Neuronal stem cell (in vitro differentiated cells): ENCODE data around the gene PANK4.

Experiments
- DNase-seq: peaks from one replicate; pipeline ENCODE4 v3.0.0-alpha.2; 2013; ENCODE audit warnings: low spot score
- H2AFZ ChIP-seq: one replicate; pipeline ENCODE4 v1.6.1; 2013; ENCODE audit warnings: mild to moderate bottlenecking, low read length, inconsistent platforms
- H2AK5ac ChIP-seq: 2 replicates; pipeline ENCODE4 v1.6.1; 2013; ENCODE audit warnings: low read depth, mild to moderate bottlenecking, inconsistent platforms, low read length, moderate library complexity, mixed read lengths
- H2BK120ac ChIP-seq: 2 replicates; pipeline ENCODE4 v1.6.1; 2013; ENCODE audit warnings: low read depth, mild to moderate bottlenecking, inconsistent platforms, low read length, moderate library complexity, mixed read lengths
- H2BK12ac ChIP-seq: one replicate; pipeline ENCODE4 v1.6.1; 2013; ENCODE audit warnings: low read length, inconsistent platforms
- H2BK15ac ChIP-seq: 2 replicates; pipeline ENCODE4 v1.6.1; 2013; ENCODE audit warnings: mild to moderate bottlenecking, low read length, inconsistent platforms, mixed read lengths
- H2BK5ac ChIP-seq: one replicate; pipeline ENCODE4 v1.6.1; 2013; ENCODE audit warnings: inconsistent platforms, mild to moderate bottlenecking, low read length, moderate library complexity
- H3K14ac ChIP-seq: one replicate; pipeline ENCODE4 v1.6.1; 2013; ENCODE audit warnings: low read length, inconsistent platforms
- H3K18ac ChIP-seq: 2 replicates; pipeline ENCODE4 v1.6.1; 2013; ENCODE audit warnings: low read length, inconsistent platforms
- H3K23ac ChIP-seq: 2 replicates; pipeline ENCODE4 v1.6.1; 2013; ENCODE audit warnings: low read depth, mild to moderate bottlenecking, mixed read lengths, low read length, inconsistent platforms; ENCODE audit not compliant: poor library complexity
- H3K27ac ChIP-seq: replicated peaks from 3 replicates; pipeline ENCODE4 v1.5.1; 2013; ENCODE audit warnings: low read length, inconsistent platforms
- H3K27me3 ChIP-seq, 3 experiments: 2 replicates each; pipeline ENCODE4 v1.6.1; 2013; ENCODE audit warnings: low read length in 3 of 3, mild to moderate bottlenecking in 2 of 3, inconsistent platforms in 1 of 3, low read depth in 1 of 3, mixed read lengths in 1 of 3, moderate library complexity in 1 of 3; ENCODE audit not compliant: control insufficient read depth in 3 of 3, insufficient read depth in 3 of 3
- H3K36me3 ChIP-seq, 2 donors: replicated peaks in 1 of 2; 2 replicates each; pipeline ENCODE4 v1.6.1; 2013; ENCODE audit warnings: low read length in 2 of 2; ENCODE audit not compliant: control insufficient read depth in 2 of 2, insufficient read depth in 2 of 2
- H3K4ac ChIP-seq: 2 replicates; pipeline ENCODE4 v1.6.1; 2013; ENCODE audit warnings: inconsistent platforms, mild to moderate bottlenecking, low read length, moderate library complexity
- H3K4me1 ChIP-seq, 2 donors: 1 replicate in 1 of 2; 2 replicates in 1 of 2; pipeline ENCODE4 v1.6.1; 2013; ENCODE audit warnings: low read length in 2 of 2, low read depth in 1 of 2; ENCODE audit not compliant: control insufficient read depth in 2 of 2, insufficient read depth in 1 of 2
- H3K4me2 ChIP-seq: one replicate; pipeline ENCODE4 v1.6.1; 2013; ENCODE audit warnings: mild to moderate bottlenecking, low read length, inconsistent platforms; ENCODE audit not compliant: insufficient read depth, poor library complexity, severe bottlenecking
- H3K4me3 ChIP-seq, 2 donors: 2 replicates each; pipeline ENCODE4 v1.5.1; 2013; ENCODE audit warnings: low read length in 2 of 2, mild to moderate bottlenecking in 2 of 2, inconsistent platforms in 1 of 2, moderate library complexity in 1 of 2
- H3K79me1 ChIP-seq: one replicate; pipeline ENCODE4 v1.6.1; 2013; ENCODE audit warnings: low read depth, mild to moderate bottlenecking, inconsistent platforms, low read length, moderate library complexity
- H3K9ac ChIP-seq: one replicate; pipeline ENCODE4 v1.6.1; 2013; ENCODE audit warnings: mild to moderate bottlenecking, low read depth, low read length, inconsistent platforms; ENCODE audit not compliant: poor library complexity
- H3K9me3 ChIP-seq, 2 donors: replicated peaks in 1 of 2; 2 replicates each; pipeline versions ENCODE3 to v1.6.1; 2013; ENCODE audit warnings: low read length in 2 of 2, mild to moderate bottlenecking in 2 of 2, inconsistent platforms in 1 of 2, low read depth in 1 of 2, mixed read lengths in 1 of 2, moderate library complexity in 1 of 2; ENCODE audit not compliant: control insufficient read depth in 2 of 2, insufficient read depth in 1 of 2
- H4K8ac ChIP-seq: one replicate; pipeline ENCODE4 v1.6.1; 2013; ENCODE audit warnings: low read depth, mild to moderate bottlenecking, inconsistent platforms, low read length, moderate library complexity
- H4K91ac ChIP-seq: one replicate; pipeline ENCODE4 v1.6.1; 2013; ENCODE audit warnings: low read length, low read depth, mild to moderate bottlenecking, inconsistent platforms; ENCODE audit not compliant: poor library complexity
- WGBS, 2 donors: extraction: QIAGEN DNeasy Blood & Tissue Kit; methylation state at CpG; one replicate each; pipeline ENCODE4 v1.1.7; 2013; ENCODE audit warnings: missing lambda C conversion rate in 2 of 2, mixed read lengths in 1 of 2; ENCODE audit not compliant: insufficient read length in 2 of 2, insufficient replicate concordance in 1 of 2; ENCODE audit errors: extremely low coverage in 2 of 2; 5-methylcytosine and 5-hydroxymethylcytosine counted together

Gene PANK4

DNA sequence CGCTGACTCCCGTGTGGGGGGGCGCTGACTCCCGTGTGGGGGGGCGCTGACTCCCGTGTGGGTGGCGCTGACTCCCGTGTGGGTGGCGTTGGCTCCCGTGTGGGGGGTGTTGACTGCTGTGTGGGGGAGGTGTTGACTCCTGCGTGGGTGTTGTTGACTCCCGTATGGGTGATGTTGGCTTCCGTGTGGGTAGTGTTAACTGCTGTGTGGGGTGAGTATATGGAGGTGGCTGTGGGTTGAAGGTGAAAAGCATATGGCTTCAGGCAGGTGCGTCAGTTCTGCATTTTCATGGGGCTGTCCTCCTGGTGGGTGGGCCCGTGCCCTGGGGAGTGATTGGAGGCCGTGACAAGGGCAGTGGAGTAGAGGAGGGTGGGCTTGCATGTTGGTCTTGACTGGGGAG lies 42.4 kb downstream of the PANK4 start:
- H3K4me1 ChIP-seq = no peaks in the 10 kb centered on the region
- WGBS, 2 donors = no CpG with 5 or more reads among the region's 16 CpGs
- peak overlapping the region; percentile 65 for H3K23ac ChIP-seq

DNA sequence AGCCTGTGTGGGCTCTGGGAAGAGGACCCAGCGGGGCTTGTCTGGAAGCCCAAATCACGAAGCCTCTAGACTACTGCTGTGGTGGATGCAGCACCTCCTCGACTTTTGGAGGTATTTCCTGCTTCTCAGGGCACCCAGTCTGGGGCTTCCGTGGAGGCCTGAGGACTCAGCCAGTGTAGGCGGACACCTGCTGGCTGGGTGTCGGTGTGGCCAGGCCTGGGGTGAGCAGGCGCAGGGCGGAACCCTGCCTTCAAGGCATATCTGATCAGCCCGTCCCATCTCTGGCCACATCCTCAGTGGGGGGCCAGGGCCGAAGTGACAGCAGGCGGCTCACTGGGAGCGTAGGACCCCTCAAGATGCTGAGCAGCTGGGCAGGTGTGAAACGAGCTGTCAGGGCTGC lies 43.4 kb downstream of the PANK4 start:
- peaks cover 9% of the 10 kb centered on the region for H3K79me1 ChIP-seq
- DNase-seq = no peak
- no peak overlapping the region for H2AFZ ChIP-seq
- H3K4me3 ChIP-seq = no peak overlapping the region
- H3K23ac ChIP-seq = peak overlapping the region; percentile 31
- no peak overlapping the region for H2BK120ac ChIP-seq
- H3K18ac ChIP-seq = no peak overlapping the region
- peaks cover 0 to 2% of the 10 kb centered on the region in 2 donors for H3K9me3 ChIP-seq
- no peak overlapping the region for H3K4me2 ChIP-seq
- no peak overlapping the region for H2BK12ac ChIP-seq
- peaks cover 0 to 34% (median 0%) of the 10 kb centered on the region in 3 experiments for H3K27me3 ChIP-seq
- H3K9ac ChIP-seq = no peak overlapping the region
- H3K14ac ChIP-seq = no peak overlapping the region
- peaks cover 2% of the 10 kb centered on the region in 2 donors for H3K4me1 ChIP-seq
- no peak overlapping the region for H4K8ac ChIP-seq
- WGBS, 2 donors = no CpG with 5 or more reads among the region's 13 CpGs
- H2AK5ac ChIP-seq = peak overlapping the region; percentile 53
- H2BK15ac ChIP-seq = no peak overlapping the region
- H2BK5ac ChIP-seq = no peak overlapping the region
- H3K27ac ChIP-seq = no peak overlapping the region
- no peaks in the 10 kb centered on the region for H3K36me3 ChIP-seq
- H4K91ac ChIP-seq = no peak overlapping the region
- no peak overlapping the region for H3K4ac ChIP-seq

More for the DNA sequence above, 42.4 kb downstream of the PANK4 start:
- H3K4ac ChIP-seq = no peak overlapping the region
- peaks cover 0 to 32% (median 0%) of the 10 kb centered on the region in 3 experiments for H3K27me3 ChIP-seq
- H3K18ac ChIP-seq = peak overlapping the region; percentile 64
- no peak overlapping the region for H2BK12ac ChIP-seq
- H3K9ac ChIP-seq = no peak overlapping the region
- H3K79me1 ChIP-seq = peaks cover 6% of the 10 kb centered on the region
- H3K27ac ChIP-seq = no peak overlapping the region
- peak overlapping the region; percentile 66 for H2BK5ac ChIP-seq
- no peak overlapping the region for H3K4me2 ChIP-seq
- peaks cover 2 to 6% of the 10 kb centered on the region in 2 donors for H3K9me3 ChIP-seq
- no peak overlapping the region for H3K14ac ChIP-seq
- H2BK120ac ChIP-seq = no peak overlapping the region
- no peak overlapping the region for H2AK5ac ChIP-seq
- no peak overlapping the region for H3K4me3 ChIP-seq
- H4K91ac ChIP-seq = no peak overlapping the region
- no peaks in the 10 kb centered on the region for H3K36me3 ChIP-seq
- H2BK15ac ChIP-seq = peak overlapping the region; percentile 67
- DNase-seq = no peak
- H2AFZ ChIP-seq = no peak overlapping the region
- no peak overlapping the region for H4K8ac ChIP-seq

DNA sequence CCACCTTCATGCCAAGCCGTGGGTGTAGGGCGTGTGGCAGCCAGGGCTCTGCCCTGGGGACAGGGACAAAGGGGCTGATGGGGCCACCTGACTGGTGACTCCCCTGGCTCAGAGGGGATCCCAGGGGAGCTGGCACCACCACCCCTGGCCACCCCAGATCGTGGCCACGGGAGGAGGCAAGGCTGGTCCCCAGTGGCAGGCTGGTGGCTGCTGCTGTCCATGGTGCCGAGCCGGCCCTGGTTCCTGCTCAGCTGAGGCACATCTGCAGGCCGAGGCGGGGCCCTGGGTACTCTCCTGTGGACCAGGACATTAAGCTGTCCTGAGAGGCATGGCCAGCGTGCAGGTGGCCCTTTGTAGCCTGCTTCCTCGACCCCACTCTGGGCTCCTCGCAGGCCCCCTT lies 43.8 kb downstream of the PANK4 start:
- no peak overlapping the region for H2BK15ac ChIP-seq
- no peaks in the 10 kb centered on the region for H3K36me3 ChIP-seq
- peaks cover 4 to 7% of the 10 kb centered on the region in 2 donors for H3K4me1 ChIP-seq
- no peak for DNase-seq
- H3K14ac ChIP-seq = no peak overlapping the region
- peaks cover 11% of the 10 kb centered on the region for H3K79me1 ChIP-seq
- H2AK5ac ChIP-seq = peak overlapping the region; percentile 43
- H3K9me3 ChIP-seq = peaks cover 0 to 2% of the 10 kb centered on the region in 2 donors
- no CpG with 5 or more reads among the region's 11 CpGs for WGBS, 2 donors
- no peak overlapping the region for H3K18ac ChIP-seq
- H2AFZ ChIP-seq = no peak overlapping the region
- H2BK120ac ChIP-seq = no peak overlapping the region
- peak overlapping the region; percentile 31 for H3K23ac ChIP-seq
- H4K8ac ChIP-seq = no peak overlapping the region
- H3K4me2 ChIP-seq = no peak overlapping the region
- no peak overlapping the region for H3K9ac ChIP-seq
- no peak overlapping the region for H4K91ac ChIP-seq
- peaks cover 0 to 36% (median 0%) of the 10 kb centered on the region in 3 experiments for H3K27me3 ChIP-seq
- no peak overlapping the region for H3K27ac ChIP-seq
- no peak overlapping the region for H2BK12ac ChIP-seq
- no peak overlapping the region for H3K4me3 ChIP-seq
- no peak overlapping the region for H3K4ac ChIP-seq
- H2BK5ac ChIP-seq = no peak overlapping the region

DNA sequence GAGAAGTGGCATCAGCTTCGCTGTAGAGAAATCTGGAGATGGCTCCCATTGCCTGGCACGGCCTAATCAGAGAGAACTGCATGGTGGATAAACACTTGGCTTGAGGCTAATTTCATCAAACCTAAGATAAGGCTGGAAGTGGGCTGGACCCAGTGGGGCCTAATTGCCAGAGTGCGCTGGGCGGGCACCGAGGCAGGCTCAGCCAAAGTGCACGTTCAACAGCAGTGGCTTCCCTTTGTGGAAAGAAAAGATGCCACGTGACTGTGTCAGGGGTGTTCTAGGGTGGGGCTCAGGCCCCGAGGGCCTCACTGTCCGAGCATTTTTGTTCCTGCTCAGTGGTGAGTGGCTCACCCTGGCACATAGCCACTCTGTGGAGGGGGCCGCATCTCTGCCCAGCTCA lies 44.5 kb downstream of the PANK4 start:
- Histone ChIP-seq H3K36me3 (no peaks in the 10 kb centered on the region), H3K79me1 (peaks cover 14% of the 10 kb centered on the region), H3K18ac (no peak overlapping the region), H2BK15ac (no peak overlapping the region), H3K4me3 (no peak overlapping the region), H3K14ac (no peak overlapping the region), H3K4me2 (no peak overlapping the region), H3K27ac (no peak overlapping the region), H2BK120ac (no peak overlapping the region), H4K91ac (no peak overlapping the region), H2AFZ (no peak overlapping the region), H3K9me3 (no peaks in the 10 kb centered on the region), H3K23ac (no peak overlapping the region), H3K27me3 (peaks cover 0 to 37% (median 0%) of the 10 kb centered on the region in 3 experiments), H3K4me1 (peaks cover 4 to 12% of the 10 kb centered on the region in 2 donors), H4K8ac (no peak overlapping the region), H2BK12ac (no peak overlapping the region), H2BK5ac (no peak overlapping the region), H3K4ac (no peak overlapping the region), H3K9ac (no peak overlapping the region), H2AK5ac (peak overlapping the region; percentile 43)
- no peak for DNase-seq
- no CpG with 5 or more reads among the region's 10 CpGs for WGBS, 2 donors
